H1 (cell line): ENCODE data around the gene RFX3. TPM values are rescaled to one million over a fixed set of nuclear protein-coding genes. Genes with fewer than 3 reads are reported as not detected.

ENCODE experiments used
- CHD2 ChIP-seq: IDR thresholded peaks from 2 replicates; pipeline ENCODE4 v1.6.1; 2012; ENCODE audit warnings: low read length, improper control_type of control experiment
- CREB1 ChIP-seq: IDR thresholded peaks from 2 replicates; pipeline ENCODE4 v1.6.1; 2012; ENCODE audit warnings: inconsistent platforms
- SIX5 ChIP-seq: IDR thresholded peaks from 2 replicates; pipeline ENCODE4 v1.6.1; 2011; ENCODE audit warnings: mild to moderate bottlenecking, low read depth, low read length
- SRF ChIP-seq: IDR thresholded peaks from 2 replicates; pipeline ENCODE4 v1.6.1; 2011; ENCODE audit warnings: mild to moderate bottlenecking, low read depth, low read length, moderate library complexity
- TBP ChIP-seq: IDR thresholded peaks from 2 replicates; pipeline ENCODE4 v1.6.1; 2011; ENCODE audit warnings: low read depth, low read length, improper control_type of control experiment
- polyA plus RNA-seq, 7 experiments: library from polyadenylated mRNA; depleted of rRNA in 3 of 7; stranded (reverse) in 5 of 7; unstranded in 2 of 7; fragments of >200 nt in 5 of 7; fragments of 200-250 nt in 2 of 7; gene quantifications; 1 replicate in 5 of 7; 2 replicates in 1 of 7; 4 replicates in 1 of 7; pipeline versions ENCODE4 v1.2.1 to v1.2.3, GENCODE V29; 2011 to 2013; ENCODE audit warnings: missing spikeins in 2 of 7, mixed read lengths in 2 of 7
- total RNA-seq: library from RNA; stranded (reverse); fragmentation: NEBNext Ultra II Directional; extraction: Animal tissue kit (Norgen Biotek cat#: 25700); gene quantifications from 2 replicates; pipeline ENCODE4 v1.2.1, GENCODE V29; 2021

Gene RFX3
- total and polyA plus RNA-seq, 2 of the 8 experiments (the other 6 are each of a cell fraction or from before 2014, with no cell fraction given) = 4.9 to 22.6 TPM

- TF ChIP-seq SRF (no peak), CREB1 (no peak), CHD2 (no peak), TBP (no peak), SIX5 (no peak)
Observed at GRCh38 chr9:3410461-3410860, 115.3 kb downstream of the RFX3 start (continued).
